Measurements from ENCODE around the gene MALSU1.

DNA sequence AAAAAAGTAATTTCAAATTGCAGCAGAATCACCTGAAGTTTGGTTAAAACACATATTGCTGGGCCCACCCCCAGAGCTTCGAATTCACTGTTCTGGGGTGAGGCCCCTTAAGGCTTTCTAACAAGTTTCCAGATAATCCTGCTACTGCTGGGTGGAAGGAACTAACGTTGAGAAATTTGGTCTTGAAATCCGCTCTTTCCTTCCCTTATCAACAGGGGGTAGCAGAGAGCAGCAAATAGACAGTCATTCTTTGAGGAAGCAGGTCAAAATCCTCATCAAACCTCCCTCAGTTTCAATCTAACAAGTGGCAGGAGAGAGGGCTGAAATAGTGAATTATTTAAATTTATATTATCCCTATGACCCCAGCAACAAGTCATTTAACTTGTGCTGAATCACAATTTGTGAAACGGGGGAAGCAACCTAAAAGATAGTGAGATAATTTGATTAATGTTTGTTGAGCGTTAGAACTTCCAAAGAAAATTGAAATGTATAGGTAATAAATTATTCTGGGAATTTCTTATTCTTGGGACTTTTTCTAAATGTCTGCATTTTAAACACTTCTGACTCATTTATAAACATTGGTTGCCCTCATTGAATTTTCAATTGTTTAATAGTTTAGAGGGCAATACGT lies 21.7 kb upstream of the MALSU1 start:
- TF ChIP-seq, protein P1, sequence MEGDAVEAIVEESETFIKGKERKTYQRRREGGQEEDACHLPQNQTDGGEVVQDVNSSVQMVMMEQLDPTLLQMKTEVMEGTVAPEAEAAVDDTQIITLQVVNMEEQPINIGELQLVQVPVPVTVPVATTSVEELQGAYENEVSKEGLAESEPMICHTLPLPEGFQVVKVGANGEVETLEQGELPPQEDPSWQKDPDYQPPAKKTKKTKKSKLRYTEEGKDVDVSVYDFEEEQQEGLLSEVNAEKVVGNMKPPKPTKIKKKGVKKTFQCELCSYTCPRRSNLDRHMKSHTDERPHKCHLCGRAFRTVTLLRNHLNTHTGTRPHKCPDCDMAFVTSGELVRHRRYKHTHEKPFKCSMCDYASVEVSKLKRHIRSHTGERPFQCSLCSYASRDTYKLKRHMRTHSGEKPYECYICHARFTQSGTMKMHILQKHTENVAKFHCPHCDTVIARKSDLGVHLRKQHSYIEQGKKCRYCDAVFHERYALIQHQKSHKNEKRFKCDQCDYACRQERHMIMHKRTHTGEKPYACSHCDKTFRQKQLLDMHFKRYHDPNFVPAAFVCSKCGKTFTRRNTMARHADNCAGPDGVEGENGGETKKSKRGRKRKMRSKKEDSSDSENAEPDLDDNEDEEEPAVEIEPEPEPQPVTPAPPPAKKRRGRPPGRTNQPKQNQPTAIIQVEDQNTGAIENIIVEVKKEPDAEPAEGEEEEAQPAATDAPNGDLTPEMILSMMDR (IDR thresholded peaks at IDR 0.05) = peak; percentile 52 to 73 (median 58)
- TF ChIP-seq POLR2A (IDR thresholded peaks at IDR 0.05) (no peak), EP300 (IDR thresholded peaks at IDR 0.05) (no peak)

Measured in gastroesophageal sphincter (tissue), 3 donors.